ENCODE measurements around the gene MISP.

DNA sequence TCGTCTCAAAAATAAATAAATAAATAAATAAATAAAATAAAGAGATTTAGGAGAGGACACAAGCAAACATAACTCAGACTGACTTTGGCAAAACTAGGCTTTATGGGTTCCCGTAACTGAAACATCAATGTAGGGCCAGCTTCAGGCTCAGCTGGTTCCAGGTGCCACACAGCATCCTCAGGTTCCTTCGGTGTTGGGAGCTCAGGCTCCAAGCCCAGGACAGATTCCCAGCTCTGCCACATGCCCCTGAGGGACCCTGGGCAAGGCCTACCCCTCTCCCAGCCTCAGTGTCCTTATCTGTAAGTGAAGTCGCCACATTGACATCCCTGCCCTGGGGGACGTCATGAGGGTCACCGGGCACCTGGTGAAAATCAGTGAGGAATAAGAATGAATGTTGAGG is 18.7 kb downstream of the MISP start:
- no peak for TF ChIP-seq CTCF (IDR thresholded peaks at IDR 0.05)
- no peak for TF ChIP-seq EZH2 (IDR thresholded peaks at IDR 0.05; ENCODE audit: borderline replicate concordance, insufficient read depth, low read depth, low read length, poor library complexity, severe bottlenecking)
